Ectodermal cell (in vitro differentiated cells): ENCODE data around the gene AMBRA1.
A peak's percentile ranks its signal among the peaks of the same experiment; 100 is the strongest.
"Not testable (repeated sequence)": the region's sequence is repeated elsewhere in the genome, so short reads cannot be mapped to it uniquely, and the experiment has no call there.

Experiments
- H3K27ac ChIP-seq: 2 replicates; pipeline ENCODE4 v1.7.0; 2013; ENCODE audit warnings: mild to moderate bottlenecking, low read depth, low read length; ENCODE audit not compliant: insufficient read depth, poor library complexity, severe bottlenecking
- H3K27me3 ChIP-seq: 2 replicates; pipeline ENCODE4 v1.7.0; 2013; ENCODE audit warnings: mild to moderate bottlenecking, low read length; ENCODE audit not compliant: insufficient read depth, control insufficient read depth, poor library complexity, severe bottlenecking
- H3K36me3 ChIP-seq: one replicate; pipeline ENCODE4 v1.7.0; 2013; ENCODE audit warnings: low read length; ENCODE audit not compliant: control insufficient read depth, insufficient read depth
- H3K4me1 ChIP-seq: one replicate; pipeline ENCODE4 v1.7.0; 2013; ENCODE audit warnings: low read length; ENCODE audit not compliant: control insufficient read depth, insufficient read depth
- H3K4me3 ChIP-seq: 2 replicates; pipeline ENCODE4 v1.7.0; 2013; ENCODE audit warnings: low read depth, low read length, control low read depth; ENCODE audit not compliant: insufficient read depth
- H3K9me3 ChIP-seq: 2 replicates; pipeline ENCODE4 v1.7.0; 2013; ENCODE audit warnings: mild to moderate bottlenecking, low read length, moderate library complexity; ENCODE audit not compliant: control insufficient read depth
- WGBS, 2 experiments: methylation state at CpG; one replicate each; pipeline ENCODE4 v1.1.7; 2013; ENCODE audit warnings: missing lambda C conversion rate in 2 of 2; 5-methylcytosine and 5-hydroxymethylcytosine counted together

AMBRA1 gene

GRCh38 chr11:46382646-46383403 is 211.0 kb downstream of the AMBRA1 start:
- Histone ChIP-seq H3K9me3 (no peaks in the 10 kb centered on the region), H3K27me3 (peaks cover 16% of the 10 kb centered on the region), H3K4me3 (peak overlapping the region; percentile 95), H3K4me1 (peaks cover 32% of the 10 kb centered on the region), H3K27ac (no peak overlapping the region), H3K36me3 (peaks cover 3% of the 10 kb centered on the region)
- WGBS, 2 experiments, result 34 to 35% methylated on average over 18 of the region's 18 CpGs

GRCh38 chr11:46381819-46382645 is 211.8 kb downstream of the AMBRA1 start:
- no peaks in the 10 kb centered on the region for H3K9me3 ChIP-seq
- H3K4me1 ChIP-seq, result peaks cover 27% of the 10 kb centered on the region
- H3K27ac ChIP-seq, result peak overlapping the region; percentile 94
- peaks cover 8% of the 10 kb centered on the region for H3K27me3 ChIP-seq
- 0 to 1% methylated on average over 66 of the region's 66 CpGs for WGBS, 2 experiments
- peak overlapping the region; percentile 95 for H3K4me3 ChIP-seq
- peaks cover 3% of the 10 kb centered on the region for H3K36me3 ChIP-seq

GRCh38 chr11:46381048-46381818 is 212.6 kb downstream of the AMBRA1 start, which contains the start of gene MDK:
Gene MDK (plus strand): TSS chr11:46381669. CDS start chr11:46382058, 389 bp downstream.
- H3K4me1 ChIP-seq, result peaks cover 27% of the 10 kb centered on the region
- H3K9me3 ChIP-seq, result no peaks in the 10 kb centered on the region
- H3K27me3 ChIP-seq, result peaks cover 1% of the 10 kb centered on the region
- H3K36me3 ChIP-seq, result peaks cover 3% of the 10 kb centered on the region
- 0 to 1% methylated on average over 77 to 83 of the region's 96 CpGs for WGBS, 2 experiments
- peak within 1 kb of the TSS; percentile 95 for H3K4me3 ChIP-seq
- peak within 1 kb of the TSS; percentile 96 for H3K27ac ChIP-seq

GRCh38 chr11:46380340-46381047 is 213.3 kb downstream of the AMBRA1 start:
- H3K27ac ChIP-seq, result peak overlapping the region; percentile 96
- no peaks in the 10 kb centered on the region for H3K27me3 ChIP-seq
- H3K36me3 ChIP-seq, result peaks cover 3% of the 10 kb centered on the region
- H3K4me3 ChIP-seq, result peak overlapping the region; percentile 95
- peaks cover 27% of the 10 kb centered on the region for H3K4me1 ChIP-seq
- WGBS, 2 experiments, result 0% methylated on average over 44 to 45 of the region's 45 CpGs
- H3K9me3 ChIP-seq, result no peaks in the 10 kb centered on the region

GRCh38 chr11:46379482-46380293 is 214.1 kb downstream of the AMBRA1 start:
- WGBS, 2 experiments, result 14 to 15% methylated on average over 33 to 34 of the region's 36 CpGs
- H3K9me3 ChIP-seq, H3K27me3 ChIP-seq, H3K36me3 ChIP-seq: not testable (repeated sequence)
- peak overlapping the region; percentile 95 for H3K4me3 ChIP-seq
- H3K4me1 ChIP-seq, result peaks cover 27% of the 10 kb centered on the region
- peak overlapping the region; percentile 96 for H3K27ac ChIP-seq

- H3K4me1 ChIP-seq, result peaks cover 25% of the 10 kb centered on the region
- H3K9me3 ChIP-seq, result no peaks in the 10 kb centered on the region
- H3K27me3 ChIP-seq, result no peaks in the 10 kb centered on the region
- H3K36me3 ChIP-seq, result peaks cover 8% of the 10 kb centered on the region
- peak overlapping the region; percentile 38 for H3K27ac ChIP-seq
- WGBS, 2 experiments, result 79 to 83% methylated on average over 20 of the region's 20 CpGs
- no peak overlapping the region for H3K4me3 ChIP-seq
These were observed 214.9 kb downstream of the AMBRA1 start for GRCh38 chr11:46378811-46379481.

- WGBS, 2 experiments, result 94 to 96% methylated on average over 10 of the region's 10 CpGs
- Histone ChIP-seq H3K4me1 (peaks cover 18% of the 10 kb centered on the region), H3K4me3 (no peak overlapping the region), H3K27me3 (no peaks in the 10 kb centered on the region), H3K27ac (no peak overlapping the region), H3K36me3 (peaks cover 7% of the 10 kb centered on the region), H3K9me3 (no peaks in the 10 kb centered on the region)
These were observed 215.5 kb downstream of the AMBRA1 start for GRCh38 chr11:46378296-46378695.

- Histone ChIP-seq H3K4me1 (peaks cover 13% of the 10 kb centered on the region), H3K4me3 (no peak overlapping the region), H3K36me3 (peaks cover 5% of the 10 kb centered on the region), H3K27ac (no peak overlapping the region), H3K9me3 (no peaks in the 10 kb centered on the region), H3K27me3 (no peaks in the 10 kb centered on the region)
- WGBS, 2 experiments, result 93 to 95% methylated on average over 5 of the region's 5 CpGs
These were observed 216.0 kb downstream of the AMBRA1 start for GRCh38 chr11:46377831-46378230.
